GM12878 (cell line): ENCODE results near the gene SLC24A3. TPM values are rescaled to one million over a fixed set of nuclear protein-coding genes. Genes with fewer than 3 reads are reported as not detected.

ENCODE experiments used
- ATAC-seq: fragments of 200-7000 bp; cut with Tn5 transposase; 3 replicates; pipeline ENCODE4 v1.9.1; 2020; ENCODE audit warnings: mild to moderate bottlenecking, moderate library complexity
- BruUV-seq: library from RNA; stranded (reverse); fragments of 400-500 nt; replicated peaks from 2 replicates; lab custom pipeline; 2021; lab: Mats Ljungman, UMichigan
- CTCF ChIA-PET: fragments of 300-600 bp; sonication (Branson Sonifier 250); formaldehyde crosslinking; extraction: SDS; loops from one replicate; lab custom pipeline; 2021; ENCODE audit warnings: inconsistent platforms; lab: Yijun Ruan, JAX
- POLR2A ChIA-PET: fragments of 350-600 bp; formaldehyde crosslinking; extraction: SDS; loops from one replicate; lab custom pipeline; 2021; ENCODE audit warnings: inconsistent platforms; lab: Charles Lee
- RAD21 ChIA-PET: fragments of 300-600 bp; sonication (Branson Sonifier 250); formaldehyde crosslinking; loops from one replicate; lab custom pipeline; 2023; ENCODE audit warnings: antibody characterized with exemption; ENCODE audit not compliant: unreplicated experiment; lab: Charles Lee
- SMC1A ChIA-PET: fragments of 300-600 bp; sonication (Branson Sonifier 250); formaldehyde crosslinking; loops from one replicate; lab custom pipeline; 2023; ENCODE audit not compliant: unreplicated experiment, uncharacterized antibody; lab: Charles Lee
- DNase-seq: peaks from one replicate; pipeline ENCODE4 v3.0.0-alpha.2; 2011; ENCODE audit warnings: low read depth, low spot score
- FAIRE-seq: peaks from 3 replicates; lab custom pipeline; 2011; peaks lifted over from hg19 to GRCh38; lab: Jason Lieb, UNC
- H2AFZ ChIP-seq: 2 replicates; pipeline ENCODE4 v1.6.0; 2011; ENCODE audit warnings: low read depth, low read length, control low read depth; ENCODE audit not compliant: control insufficient read depth
- H3K27ac ChIP-seq: 2 replicates; pipeline ENCODE4 v1.5.1; 2011; ENCODE audit warnings: control low read depth; ENCODE audit not compliant: control insufficient read depth, insufficient read depth
- H3K27me3 ChIP-seq, 2 experiments: replicated peaks in 1 of 2; 2 replicates each; pipeline versions ENCODE4 v1.6.0 to v1.6.1; 2011; ENCODE audit warnings: low read length in 1 of 2; ENCODE audit not compliant: control insufficient read depth in 2 of 2, insufficient read depth in 2 of 2
- H3K36me3 ChIP-seq, 2 experiments: 2 replicates each; pipeline ENCODE4 v1.5.1; 2011; ENCODE audit warnings: low read length in 1 of 2; ENCODE audit not compliant: control insufficient read depth in 2 of 2, insufficient read depth in 2 of 2
- H3K4me1 ChIP-seq: 2 replicates; pipeline ENCODE4 v1.6.1; 2011; ENCODE audit warnings: mild to moderate bottlenecking, low read length, moderate library complexity, mixed read lengths; ENCODE audit not compliant: control insufficient read depth, insufficient read depth
- H3K4me2 ChIP-seq: 2 replicates; pipeline ENCODE4 v1.6.0; 2011; ENCODE audit warnings: control low read depth; ENCODE audit not compliant: control insufficient read depth, insufficient read depth
- H3K4me3 ChIP-seq: fragments of 200-600 bp; sonication (generic); 2 replicates; pipeline ENCODE4 v1.5.1; 2016
- H3K79me2 ChIP-seq: 2 replicates; pipeline ENCODE4 v1.6.0; 2011; ENCODE audit warnings: low read length; ENCODE audit not compliant: control insufficient read depth, insufficient read depth
- H3K9ac ChIP-seq: 2 replicates; pipeline ENCODE4 v1.8.0; 2011; ENCODE audit warnings: low read length, control low read depth, mixed read lengths; ENCODE audit not compliant: control insufficient read depth, insufficient read depth
- H3K9me3 ChIP-seq: replicated peaks from 3 replicates; pipeline ENCODE4 v1.5.1; 2011; ENCODE audit warnings: mild to moderate bottlenecking, low read length; ENCODE audit not compliant: control insufficient read depth, insufficient read depth
- H4K20me1 ChIP-seq: 2 replicates; pipeline ENCODE4 v1.6.0; 2011; ENCODE audit not compliant: control insufficient read depth, insufficient read depth
- CHD1 ChIP-seq: IDR thresholded peaks from 2 replicates; pipeline ENCODE4 v1.6.1; 2012; ENCODE audit warnings: low read depth, low read length, improper control_type of control experiment
- CUX1 ChIP-seq: IDR thresholded peaks from 2 replicates; pipeline ENCODE4 v1.6.1; 2012; ENCODE audit warnings: improper control_type of control experiment, low read depth, low read length; ENCODE audit not compliant: insufficient replicate concordance
- FOXK2 ChIP-seq: fragments of 450-650 bp; IDR thresholded peaks from 2 replicates; pipeline ENCODE4 v1.6.1; 2017; ENCODE audit warnings: mild to moderate bottlenecking, moderate library complexity
- JUNB ChIP-seq: IDR thresholded peaks from 2 replicates; pipeline ENCODE4 v1.6.1; 2016; ENCODE audit warnings: antibody characterized with exemption, mild to moderate bottlenecking
- JUND ChIP-seq: IDR thresholded peaks from 2 replicates; pipeline ENCODE4 v1.6.1; 2012; ENCODE audit warnings: low read depth, mild to moderate bottlenecking, low read length, improper control_type of control experiment, moderate library complexity
- MTA3 ChIP-seq: IDR thresholded peaks from 2 replicates; pipeline ENCODE4 v1.6.1; 2012; ENCODE audit warnings: low read length, inconsistent platforms, borderline replicate concordance
- NRF1 ChIP-seq: conservative IDR thresholded peaks from 2 replicates; pipeline ENCODE4 v1.6.1; 2011; ENCODE audit warnings: mild to moderate bottlenecking, low read depth, low read length, improper control_type of control experiment
- POLR2A ChIP-seq: IDR thresholded peaks from 2 replicates; pipeline ENCODE4 v1.6.1; 2011; ENCODE audit warnings: low read depth, mild to moderate bottlenecking, low read length
- RAD51 ChIP-seq: fragments of 450-650 bp; IDR thresholded peaks from 2 replicates; pipeline ENCODE4 v1.6.1; 2016; ENCODE audit warnings: moderate library complexity, mild to moderate bottlenecking, inconsistent platforms
- SREBF1 ChIP-seq: IDR thresholded peaks from 2 replicates; pipeline ENCODE4 v1.6.1; 2012; ENCODE audit warnings: mild to moderate bottlenecking, low read length
- SUPT20H ChIP-seq: IDR thresholded peaks from 2 replicates; pipeline ENCODE4 v1.6.1; 2011; ENCODE audit warnings: low read depth, mild to moderate bottlenecking, low read length, moderate library complexity, borderline replicate concordance; ENCODE audit not compliant: control insufficient read depth
- TAF1 ChIP-seq: IDR thresholded peaks from 2 replicates; pipeline ENCODE4 v1.6.1; 2011; ENCODE audit warnings: mild to moderate bottlenecking, low read depth, low read length, borderline replicate concordance
- TCF12 ChIP-seq: IDR thresholded peaks from 2 replicates; pipeline ENCODE4 v1.6.1; 2011; ENCODE audit warnings: low read depth, mild to moderate bottlenecking, low read length
- TCF7 ChIP-seq: IDR thresholded peaks from 2 replicates; pipeline ENCODE4 v1.6.1; 2014; ENCODE audit warnings: antibody characterized with exemption, borderline replicate concordance
- USF2 ChIP-seq: IDR thresholded peaks from 2 replicates; pipeline ENCODE4 v1.6.1; 2011; ENCODE audit warnings: low read depth, low read length, improper control_type of control experiment, borderline replicate concordance
- WRNIP1 ChIP-seq: IDR thresholded peaks from 2 replicates; pipeline ENCODE4 v1.6.1; 2011; ENCODE audit warnings: low read depth, low read length, improper control_type of control experiment, borderline replicate concordance
- ZNF217 ChIP-seq: fragments of 450-650 bp; IDR thresholded peaks from 2 replicates; pipeline ENCODE4 v1.6.1; 2017; ENCODE audit warnings: antibody characterized with exemption, mild to moderate bottlenecking
- ZNF24 ChIP-seq: fragments of 450-650 bp; IDR thresholded peaks from 2 replicates; pipeline ENCODE4 v1.6.1; 2017; ENCODE audit warnings: antibody characterized with exemption, mild to moderate bottlenecking
- ZZZ3 ChIP-seq: IDR thresholded peaks from 2 replicates; pipeline ENCODE4 v1.6.1; 2011; ENCODE audit warnings: low read depth; ENCODE audit not compliant: control insufficient read depth, insufficient read length
- WGBS: methylation state at CpG from one replicate; pipeline ENCODE4 v1.1.6; 2016; ENCODE audit warnings: low lambda C conversion rate; ENCODE audit not compliant: insufficient replicate concordance, insufficient coverage; ENCODE audit errors: missing lambda C conversion rate; 5-methylcytosine and 5-hydroxymethylcytosine counted together
- in situ Hi-C: fragments of 300-500 bp; cut with MboI; formaldehyde crosslinking; loops from 9 replicates; pipeline ENCODE4 v1.14.3; 2018; ENCODE audit warnings: mixed read lengths
- intact Hi-C: fragments of 100-400 bp; cut with micrococcal nuclease; formaldehyde crosslinking; loops from one replicate; pipeline ENCODE4 v1.14.2; 2022; ENCODE audit not compliant: unreplicated experiment
- polyA plus RNA-seq, 11 experiments: library from polyadenylated mRNA; depleted of rRNA in 4 of 11; unstranded in 6 of 11; stranded (reverse) in 5 of 11; fragments of >200 nt; fragmentation: Nextera tagmentation in 4 of 11; fragmentation: Illumina TruSeq in 1 of 11; extraction: Ambion mirVana in 4 of 11; extraction: Trizol in 1 of 11; gene quantifications; 1 replicate in 1 of 11; 2 replicates in 10 of 11; pipeline versions ENCODE4 v1.2.1 to v1.2.3, GENCODE V29; 2011 to 2016; ENCODE audit warnings: inconsistent platforms in 2 of 11, missing spikeins in 2 of 11, low read depth in 1 of 11
- total RNA-seq, 4 experiments: library from RNA; depleted of rRNA in 3 of 4; stranded (reverse); fragments of >200 nt in 3 of 4; fragmentation: Illumina TruSeq in 1 of 4; extraction: Trizol in 1 of 4; gene quantifications; 2 replicates each; pipeline versions ENCODE4 v1.2.1 to v1.2.3, GENCODE V29; 2013 to 2021
- TF ChIP-seq, protein P1 (sequence below): fragments of 450-650 bp; IDR thresholded peaks from 2 replicates; pipeline ENCODE4 v1.6.1; 2016; ENCODE audit warnings: mild to moderate bottlenecking

SLC24A3 gene
- total and polyA plus RNA-seq, 10 of the 15 experiments (the other 5 are each of a cell fraction or from before 2014, with no cell fraction given), result 0.04 TPM; not detected in 9

GRCh38 chr20:19275038-19275629, 62.7 kb downstream of the SLC24A3 start:
- BruUV-seq, result no TSS peak
- Histone ChIP-seq H3K27ac (no peak overlapping the region), H3K4me3 (no peak overlapping the region), H3K9me3 (no peaks in the 10 kb centered on the region), H3K36me3 (no peaks in the 10 kb centered on the region), H2AFZ (no peak overlapping the region), H3K27me3 (peaks cover 0 to 3% of the 10 kb centered on the region in 2 experiments; a peak in 1 of 4 replicates), H3K9ac (no peak overlapping the region), H3K4me2 (no peak overlapping the region), H3K79me2 (no peaks in the 10 kb centered on the region), H3K4me1 (no peaks in the 10 kb centered on the region), H4K20me1 (no peaks in the 10 kb centered on the region; the same call in 1 of the 2 replicates)
- ChIA-PET SMC1A (interaction anchor here (0.7 kb wide), 1 partner anchor 8 kb away, joined by 3 read pairs; no protein-coding TSS in a partner anchor), CTCF (no interaction called here), POLR2A (no interaction called here), RAD21 (no interaction called here)
- 71% methylated on average over 3 of the region's 3 CpGs for WGBS
- DNase-seq (no peak), FAIRE-seq (no peak), ATAC-seq (no peak)
- intact Hi-C loops, result no loop called here
- no peak for TF ChIP-seq NRF1
- no peak for TF ChIP-seq ZZZ3
- TF ChIP-seq USF2, result no peak
- TF ChIP-seq JUNB, result no peak
- no peak for TF ChIP-seq TAF1
- no peak for TF ChIP-seq RAD51
- TF ChIP-seq ZNF217, result no peak
- TF ChIP-seq ZNF24, result no peak
- TF ChIP-seq JUND, result no peak
- TF ChIP-seq SREBF1, result no peak
- TF ChIP-seq TCF7, result no peak
- no peak for TF ChIP-seq CUX1
- TF ChIP-seq CHD1, result no peak
- TF ChIP-seq POLR2A, result no peak
- no peak for TF ChIP-seq FOXK2
- no peak for TF ChIP-seq SUPT20H
- TF ChIP-seq MTA3, result no peak
- TF ChIP-seq, protein P1, sequence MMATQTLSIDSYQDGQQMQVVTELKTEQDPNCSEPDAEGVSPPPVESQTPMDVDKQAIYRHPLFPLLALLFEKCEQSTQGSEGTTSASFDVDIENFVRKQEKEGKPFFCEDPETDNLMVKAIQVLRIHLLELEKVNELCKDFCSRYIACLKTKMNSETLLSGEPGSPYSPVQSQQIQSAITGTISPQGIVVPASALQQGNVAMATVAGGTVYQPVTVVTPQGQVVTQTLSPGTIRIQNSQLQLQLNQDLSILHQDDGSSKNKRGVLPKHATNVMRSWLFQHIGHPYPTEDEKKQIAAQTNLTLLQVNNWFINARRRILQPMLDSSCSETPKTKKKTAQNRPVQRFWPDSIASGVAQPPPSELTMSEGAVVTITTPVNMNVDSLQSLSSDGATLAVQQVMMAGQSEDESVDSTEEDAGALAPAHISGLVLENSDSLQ, result no peak
- no peak for TF ChIP-seq TCF12
- TF ChIP-seq WRNIP1, result no peak
- in situ Hi-C loops, result no loop called here
